ENCODE results near the gene LIX1.

The LIX1 gene

DNA sequence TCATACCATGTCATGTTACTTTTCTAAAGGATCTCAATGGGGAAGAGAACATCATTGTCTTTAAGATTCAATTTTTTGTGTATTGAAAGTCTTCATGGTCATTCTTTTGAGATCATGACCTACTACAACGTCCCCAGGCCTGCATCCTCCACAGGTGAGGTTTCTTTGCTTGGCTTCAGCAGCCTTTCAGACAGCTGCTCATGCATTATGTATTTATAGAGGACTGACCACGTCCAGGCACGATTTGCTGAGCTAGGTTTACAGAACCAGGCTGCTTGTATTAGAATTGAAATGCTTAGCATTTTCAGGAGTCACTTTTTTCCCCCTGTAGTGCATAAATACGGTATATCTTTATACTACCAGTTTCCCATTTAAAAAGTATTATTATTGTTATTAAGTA is 70.4 kb downstream of the LIX1 start:
- TF ChIP-seq, protein P1, sequence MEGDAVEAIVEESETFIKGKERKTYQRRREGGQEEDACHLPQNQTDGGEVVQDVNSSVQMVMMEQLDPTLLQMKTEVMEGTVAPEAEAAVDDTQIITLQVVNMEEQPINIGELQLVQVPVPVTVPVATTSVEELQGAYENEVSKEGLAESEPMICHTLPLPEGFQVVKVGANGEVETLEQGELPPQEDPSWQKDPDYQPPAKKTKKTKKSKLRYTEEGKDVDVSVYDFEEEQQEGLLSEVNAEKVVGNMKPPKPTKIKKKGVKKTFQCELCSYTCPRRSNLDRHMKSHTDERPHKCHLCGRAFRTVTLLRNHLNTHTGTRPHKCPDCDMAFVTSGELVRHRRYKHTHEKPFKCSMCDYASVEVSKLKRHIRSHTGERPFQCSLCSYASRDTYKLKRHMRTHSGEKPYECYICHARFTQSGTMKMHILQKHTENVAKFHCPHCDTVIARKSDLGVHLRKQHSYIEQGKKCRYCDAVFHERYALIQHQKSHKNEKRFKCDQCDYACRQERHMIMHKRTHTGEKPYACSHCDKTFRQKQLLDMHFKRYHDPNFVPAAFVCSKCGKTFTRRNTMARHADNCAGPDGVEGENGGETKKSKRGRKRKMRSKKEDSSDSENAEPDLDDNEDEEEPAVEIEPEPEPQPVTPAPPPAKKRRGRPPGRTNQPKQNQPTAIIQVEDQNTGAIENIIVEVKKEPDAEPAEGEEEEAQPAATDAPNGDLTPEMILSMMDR (IDR thresholded peaks at IDR 0.05; ENCODE audit: borderline replicate concordance, control extremely low read depth, extremely low read depth, insufficient read depth, missing control alignments): no peak
- in situ Hi-C loops (cut with MboI; ENCODE audit: low sequenced_read_pairs, unreplicated experiment): no loop called here
- no peak for DNase-seq (ENCODE audit: low spot score)

DNA sequence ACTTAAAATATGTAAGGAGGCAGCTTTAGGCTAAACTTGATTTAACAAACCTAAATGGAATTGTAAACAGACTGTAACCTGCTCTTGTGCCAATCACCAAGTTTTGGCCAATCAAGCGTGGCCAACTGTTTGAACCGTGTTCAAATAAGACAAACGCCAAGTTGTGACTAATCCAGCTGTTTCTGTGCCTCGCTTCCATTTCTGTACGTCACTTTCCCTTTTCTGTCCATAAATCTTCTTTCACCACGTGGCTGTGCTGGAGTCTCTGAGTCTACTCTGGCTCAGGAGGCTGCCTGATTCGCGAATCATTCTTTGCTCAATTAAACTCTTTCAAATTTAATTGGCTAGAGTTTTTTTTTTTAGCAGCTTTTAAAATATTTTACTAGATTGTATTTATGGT is 71.3 kb downstream of the LIX1 start:
- DNase-seq (ENCODE audit: low spot score): no peak
- in situ Hi-C loops (cut with MboI; ENCODE audit: low sequenced_read_pairs, unreplicated experiment): no loop called here
- TF ChIP-seq, protein P1 (IDR thresholded peaks at IDR 0.05; ENCODE audit: borderline replicate concordance, control extremely low read depth, extremely low read depth, insufficient read depth, missing control alignments): no peak

DNA sequence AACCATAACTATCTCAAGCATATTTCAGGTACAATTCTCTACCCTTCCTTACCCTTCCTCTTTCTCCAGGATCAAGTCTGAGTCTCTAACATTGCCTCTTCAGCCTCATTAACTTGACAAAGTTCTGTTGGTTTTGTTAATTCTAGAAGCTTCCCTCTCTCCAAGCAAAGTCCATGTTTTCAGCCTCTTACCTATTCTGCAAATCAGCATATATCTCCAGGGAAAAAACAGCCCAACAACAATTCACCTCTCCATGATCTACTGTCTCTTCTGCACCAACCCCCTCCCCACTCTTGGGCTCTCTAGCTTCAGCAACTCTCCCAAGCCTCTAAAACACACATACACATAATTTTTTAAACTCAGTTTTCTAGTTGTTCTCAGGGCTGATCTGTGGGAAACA is 72.2 kb downstream of the LIX1 start:
- DNase-seq (ENCODE audit: low spot score): no peak
- in situ Hi-C loops (cut with MboI; ENCODE audit: low sequenced_read_pairs, unreplicated experiment): no loop called here
- TF ChIP-seq, protein P1 (IDR thresholded peaks at IDR 0.05; ENCODE audit: borderline replicate concordance, control extremely low read depth, extremely low read depth, insufficient read depth, missing control alignments): no peak

DNA sequence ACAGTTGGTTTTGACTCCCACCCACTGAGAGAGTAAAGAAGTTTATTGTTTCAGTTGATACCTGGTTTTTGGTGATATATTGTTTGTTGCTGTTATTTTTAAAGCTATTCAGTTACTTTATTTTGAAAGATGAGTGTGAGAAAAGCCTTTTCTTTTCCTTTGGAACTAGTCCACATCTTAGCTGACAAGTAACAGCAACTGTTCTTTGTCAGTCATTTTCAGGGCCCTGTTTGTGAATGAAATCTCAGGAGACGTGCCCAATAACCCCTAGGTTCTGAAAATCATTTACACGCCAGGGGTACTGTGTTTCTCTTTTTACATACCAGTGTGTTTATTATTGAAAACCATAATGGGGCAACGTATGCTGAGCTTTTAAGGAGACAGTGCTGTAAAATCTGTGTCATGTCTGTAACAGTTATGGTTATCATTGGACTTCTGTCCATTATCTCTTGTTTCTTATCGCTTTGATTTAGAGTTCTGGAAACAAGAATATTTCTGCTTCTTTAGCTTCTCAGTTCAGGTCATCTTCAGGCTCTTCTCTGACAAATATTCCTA is 75.0 kb downstream of the LIX1 start:
- DNase-seq (ENCODE audit: low spot score): no peak
- in situ Hi-C loops (cut with MboI; ENCODE audit: low sequenced_read_pairs, unreplicated experiment): no loop called here
- TF ChIP-seq, protein P1 (IDR thresholded peaks at IDR 0.05; ENCODE audit: borderline replicate concordance, control extremely low read depth, extremely low read depth, insufficient read depth, missing control alignments): no peak

DNA sequence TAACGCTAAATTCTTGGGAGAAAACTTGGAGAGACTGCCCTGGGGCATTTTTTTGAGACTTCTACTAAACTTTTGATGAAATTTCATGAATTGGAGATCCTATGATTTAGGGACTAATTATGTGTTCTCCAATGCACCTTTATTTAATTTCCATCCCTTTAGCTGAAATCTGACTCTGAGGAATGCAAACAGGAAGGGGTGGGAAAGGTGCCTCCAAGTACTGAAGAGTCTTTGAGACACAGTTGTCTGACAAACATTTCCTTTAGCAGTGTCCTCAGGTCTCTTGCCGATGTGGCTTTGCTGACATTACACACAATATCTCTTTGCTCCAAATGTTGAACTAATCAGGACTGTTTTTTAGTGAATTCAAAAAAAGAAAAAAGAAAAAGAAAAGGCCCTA is 76.9 kb downstream of the LIX1 start:
- no peak for DNase-seq (ENCODE audit: low spot score)
- in situ Hi-C loops (cut with MboI; ENCODE audit: low sequenced_read_pairs, unreplicated experiment): no loop called here

DNA sequence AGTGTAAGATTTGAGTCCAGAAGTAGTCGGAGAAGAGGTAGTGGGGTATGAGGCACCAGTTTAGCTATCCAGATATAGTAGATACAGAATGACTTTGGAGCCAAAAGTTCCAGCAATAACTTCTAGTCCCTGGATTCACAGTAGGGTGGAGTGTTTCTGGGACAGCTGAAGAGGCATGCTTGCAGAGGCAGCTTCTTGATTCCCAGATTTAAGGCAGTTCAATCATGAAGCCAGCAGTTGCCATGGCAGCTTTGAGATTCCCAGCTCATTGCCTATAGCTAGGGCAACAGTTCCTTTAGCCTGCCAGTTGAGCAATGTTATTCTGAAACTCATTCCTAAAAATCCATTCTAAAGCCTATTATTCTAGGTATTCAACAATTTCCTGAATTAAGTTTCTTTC is 79.2 kb downstream of the LIX1 start:
- in situ Hi-C loops (cut with MboI; ENCODE audit: low sequenced_read_pairs, unreplicated experiment): no loop called here
- TF ChIP-seq, protein P1 (IDR thresholded peaks at IDR 0.05; ENCODE audit: borderline replicate concordance, control extremely low read depth, extremely low read depth, insufficient read depth, missing control alignments): no peak
- DNase-seq (ENCODE audit: low spot score): no peak

More for the DNA sequence above, 76.9 kb downstream of the LIX1 start:
- TF ChIP-seq, protein P1 (IDR thresholded peaks at IDR 0.05; ENCODE audit: borderline replicate concordance, control extremely low read depth, extremely low read depth, insufficient read depth, missing control alignments): no peak
